ENCODE measurements around the gene DUSP11. TPM values are rescaled to one million over a fixed set of nuclear protein-coding genes. Genes with fewer than 3 reads are reported as not detected.

Gene DUSP11
- total and polyA plus RNA-seq, 2 of the 13 experiments (the other 11 are each of a cell fraction or from before 2014, with no cell fraction given): 30.5 to 36.2 TPM

- TF ChIP-seq MAF1 (CRISPR knock-in tag; IDR thresholded peaks at IDR 0.05; ENCODE audit: borderline replicate concordance): 0 out of 2 replicates have a peak, but pooled peaks have one; percentile 40
- TF ChIP-seq ZNF331 (CRISPR knock-in tag; IDR thresholded peaks at IDR 0.05): peak; percentile 90
- peak; percentile 71 for TF ChIP-seq RBM39 (IDR thresholded peaks at IDR 0.05; ENCODE audit: low read depth, low read length, poor library complexity, severe bottlenecking)
- no peak for TF ChIP-seq ZNF512 (CRISPR knock-in tag; IDR thresholded peaks at IDR 0.05)
- no peak for TF ChIP-seq IKZF4 (CRISPR knock-in tag; IDR thresholded peaks at IDR 0.05; ENCODE audit: borderline replicate concordance, low read depth, not compliant biosample characterization)
- TF ChIP-seq MAFK (conservative IDR thresholded peaks at IDR 0.05 in 1 of 2, IDR thresholded peaks at IDR 0.05 in 1 of 2; ENCODE audit: low read length in 2 of 2): no peak
- no peak for TF ChIP-seq FUBP1 (CRISPR knock-in tag; IDR thresholded peaks at IDR 0.05; ENCODE audit: borderline replicate concordance)
- 0 out of 2 replicates have a peak, but pooled peaks have one; percentile 65 for TF ChIP-seq ZBTB4 (CRISPR knock-in tag; IDR thresholded peaks at IDR 0.05; ENCODE audit: borderline replicate concordance)
- TF ChIP-seq BRF2 (CRISPR knock-in tag; IDR thresholded peaks at IDR 0.05): peak; percentile 64; the same call in 1 of the 2 replicates
- 0 out of 2 replicates have a peak, but pooled peaks have one; percentile 30 for TF ChIP-seq NCOR1 (IDR thresholded peaks at IDR 0.05; ENCODE audit: borderline replicate concordance, low read length)
- peak; percentile 91; the same call in 1 of the 2 replicates for TF ChIP-seq THAP9 (CRISPR knock-in tag; IDR thresholded peaks at IDR 0.05; ENCODE audit: borderline replicate concordance)
- TF ChIP-seq TP53 (CRISPR knock-in tag; conservative IDR thresholded peaks at IDR 0.05): no peak
- no peak for TF ChIP-seq ZNF12 (CRISPR knock-in tag; IDR thresholded peaks at IDR 0.05)
- no peak for TF ChIP-seq KDM1A (CRISPR knock-in tag; IDR thresholded peaks at IDR 0.05)
- 0 out of 2 replicates have a peak, but pooled peaks have one; percentile 69 for TF ChIP-seq HIVEP1 (CRISPR knock-in tag; IDR thresholded peaks at IDR 0.05)
- TF ChIP-seq YEATS4 (CRISPR knock-in tag; IDR thresholded peaks at IDR 0.05; ENCODE audit: borderline replicate concordance): peak; percentile 89
These were observed at the start of gene DUSP11 (continued) for GRCh38 chr2:73779467-73780236.
